ENCODE measurements around the gene CYP4F3.

- TF ChIP-seq CTCF (IDR thresholded peaks at IDR 0.05 in 4 of 5, conservative IDR thresholded peaks at IDR 0.05 in 1 of 5) (no peak), POLR2A (IDR thresholded peaks at IDR 0.05) (no peak)
Observed at GRCh38 chr19:15672580-15673175, 32.0 kb downstream of the CYP4F3 start, which contains the start of gene CYP4F12.
